A549 (cell line): ENCODE results near the gene FBXO41. TPM values are rescaled to one million over a fixed set of nuclear protein-coding genes. Genes with fewer than 3 reads are reported as not detected.

Experiments
- ATAC-seq, 2 experiments: fragments of 200-7000 bp in 1 of 2; fragments of >200 bp in 1 of 2; cut with Nextera tagmentation in 1 of 2; cut with Tn5 transposase in 1 of 2; 3 replicates each; pipeline versions ENCODE4 v1.8.0 to v1.9.1; 2018 to 2020; ENCODE audit warnings: mild to moderate bottlenecking in 1 of 2, moderate library complexity in 1 of 2
- CTCF ChIA-PET: fragments of 300-600 bp; sonication (Branson Sonifier 250); formaldehyde crosslinking; extraction: SDS; loops from one replicate; lab custom pipeline; 2021; ENCODE audit warnings: antibody characterized with exemption, inconsistent platforms; lab: Yijun Ruan, JAX
- POLR2A ChIA-PET: fragments of 350-600 bp; formaldehyde crosslinking; extraction: SDS; loops from one replicate; lab custom pipeline; 2021; ENCODE audit warnings: antibody characterized with exemption, inconsistent platforms; lab: Yijun Ruan, JAX
- DNase-seq, 2 experiments: peaks; one replicate each; pipeline versions ENCODE4 v3.0.0 to v3.0.0-alpha.2; 2011 to 2016; ENCODE audit warnings: low read depth in 1 of 2, low spot score in 1 of 2
- FAIRE-seq: peaks from 2 replicates; lab custom pipeline; 2011; peaks lifted over from hg19 to GRCh38; lab: Jason Lieb, UNC
- H3K27ac ChIP-seq, 2 experiments: fragments of >200 bp; sonication (Bioruptor Twin); formaldehyde crosslinking; 3 replicates each; pipeline ENCODE4 v1.5.1; 2016 to 2017
- H3K4me1 ChIP-seq: fragments of >200 bp; sonication (Bioruptor Twin); formaldehyde crosslinking; 3 replicates; pipeline ENCODE4 v1.6.1; 2016
- H3K4me2 ChIP-seq: fragments of >200 bp; sonication (Bioruptor Twin); formaldehyde crosslinking; 3 replicates; pipeline ENCODE4 v1.6.1; 2016
- H3K4me3 ChIP-seq: fragments of >200 bp; sonication (Bioruptor Twin); formaldehyde crosslinking; 3 replicates; pipeline ENCODE4 v1.5.1; 2016
- H3K9me3 ChIP-seq: fragments of >200 bp; sonication (Bioruptor Twin); formaldehyde crosslinking; 3 replicates; pipeline ENCODE4 v1.6.1; 2016
- CBX8 ChIP-seq: fragments of 200-600 bp; sonication (generic); IDR thresholded peaks from 2 replicates; pipeline ENCODE4 v1.6.1; 2016
- EP300 ChIP-seq, 2 experiments: fragments of >200 bp; sonication (Bioruptor Twin); formaldehyde crosslinking; IDR thresholded peaks; 2 replicates in 1 of 2; 3 replicates in 1 of 2; pipeline ENCODE4 v1.6.1; 2016 to 2017
- ESRRA ChIP-seq: fragments of 150-350 bp; IDR thresholded peaks from 2 replicates; pipeline ENCODE4 v1.6.1; 2014; ENCODE audit warnings: mild to moderate bottlenecking, low read length, borderline replicate concordance
- FOSB ChIP-seq: fragments of 250-450 bp; sonication (Bioruptor Pico); IDR thresholded peaks from 2 replicates; pipeline ENCODE4 v1.5.0; 2020; ENCODE audit warnings: mild to moderate bottlenecking, moderate library complexity
- HEYL ChIP-seq: fragments of 250-450 bp; sonication (Bioruptor Pico); IDR thresholded peaks from 2 replicates; pipeline ENCODE4 v1.8.0; 2021; ENCODE audit warnings: mild to moderate bottlenecking, moderate library complexity
- HOXA7 ChIP-seq: fragments of 250-450 bp; sonication (Bioruptor Pico); IDR thresholded peaks from 2 replicates; pipeline ENCODE4 v1.5.0; 2020; ENCODE audit warnings: mild to moderate bottlenecking, moderate library complexity
- HOXB5 ChIP-seq: fragments of 250-450 bp; sonication (Bioruptor Pico); IDR thresholded peaks from 2 replicates; pipeline ENCODE4 v1.5.0; 2020; ENCODE audit warnings: mild to moderate bottlenecking, moderate library complexity
- KDM1A ChIP-seq: fragments of 200-600 bp; sonication (generic); IDR thresholded peaks from 2 replicates; pipeline ENCODE4 v1.6.1; 2016; ENCODE audit warnings: low read depth, mild to moderate bottlenecking
- MAFK ChIP-seq: fragments of 450-650 bp; IDR thresholded peaks from 2 replicates; pipeline ENCODE4 v1.6.1; 2014; ENCODE audit not compliant: partially characterized antibody
- MAZ ChIP-seq: fragments of 150-350 bp; IDR thresholded peaks from 2 replicates; pipeline ENCODE4 v1.6.1; 2014; ENCODE audit warnings: antibody characterized with exemption, low read depth, low read length, borderline replicate concordance
- NPAS2 ChIP-seq: fragments of 250-450 bp; sonication (Bioruptor Pico); IDR thresholded peaks from 2 replicates; pipeline ENCODE4 v1.8.0; 2022; ENCODE audit warnings: mild to moderate bottlenecking, moderate library complexity, borderline replicate concordance
- POLR2AphosphoS2 ChIP-seq: conservative IDR thresholded peaks from 2 replicates; pipeline ENCODE4 v1.6.1; 2012; ENCODE audit warnings: low read length, improper control_type of control experiment, inconsistent platforms
- RAD21 ChIP-seq, 2 experiments: fragments of >200 bp in 1 of 2; sonication (Bioruptor Twin) in 1 of 2; formaldehyde crosslinking in 1 of 2; IDR thresholded peaks in 1 of 2; conservative IDR thresholded peaks in 1 of 2; 2 replicates in 1 of 2; 3 replicates in 1 of 2; pipeline ENCODE4 v1.6.1; 2012 to 2018; ENCODE audit warnings: inconsistent platforms in 1 of 2
- RCOR1 ChIP-seq: fragments of 150-350 bp; IDR thresholded peaks from 2 replicates; pipeline ENCODE4 v1.6.1; 2014; ENCODE audit warnings: antibody characterized with exemption, low read length, low read depth
- RNF2 ChIP-seq: fragments of 200-600 bp; sonication (generic); IDR thresholded peaks from 2 replicates; pipeline ENCODE4 v1.6.1; 2016; ENCODE audit warnings: low read depth, mild to moderate bottlenecking, antibody characterized with exemption, moderate library complexity, borderline replicate concordance
- SREBF2 ChIP-seq: fragments of 450-650 bp; IDR thresholded peaks from 2 replicates; pipeline ENCODE4 v1.6.1; 2014; ENCODE audit warnings: mild to moderate bottlenecking, moderate library complexity
- TFCP2L1 ChIP-seq: fragments of 250-450 bp; sonication (Bioruptor Pico); IDR thresholded peaks from 2 replicates; pipeline ENCODE4 v1.5.0; 2021; ENCODE audit warnings: mild to moderate bottlenecking
- ZC3H11A ChIP-seq: fragments of 450-650 bp; IDR thresholded peaks from 2 replicates; pipeline ENCODE4 v1.6.1; 2014; ENCODE audit warnings: antibody characterized with exemption, mild to moderate bottlenecking
- WGBS: methylation state at CpG from one replicate; pipeline ENCODE4 v1.1.6; 2017; ENCODE audit errors: missing lambda C conversion rate; 5-methylcytosine and 5-hydroxymethylcytosine counted together
- polyA plus RNA-seq, 4 experiments: library from polyadenylated mRNA; depleted of rRNA in 3 of 4; stranded (reverse); fragments of >200 nt; fragmentation: RNase III in 1 of 4; extraction: RNeasy Plus Mini Kit Qiagen cat#74134 plus additional on column Dnase treatment in 1 of 4; gene quantifications; 2 replicates in 3 of 4; 3 replicates in 1 of 4; pipeline ENCODE4 v1.2.3, GENCODE V29; 2011 to 2017
- TF ChIP-seq, protein P1 (sequence below): fragments of 150-350 bp; IDR thresholded peaks from 2 replicates; pipeline ENCODE4 v1.6.1; 2014; ENCODE audit warnings: low read depth, mild to moderate bottlenecking, low read length
- TF ChIP-seq, protein P2 (sequence below): IDR thresholded peaks from 2 replicates; pipeline ENCODE4 v1.6.1; 2012; ENCODE audit warnings: low read depth, borderline replicate concordance
- TF ChIP-seq, protein P3 (sequence below): IDR thresholded peaks from 2 replicates; pipeline ENCODE4 v1.6.1; 2012
- TF ChIP-seq, protein P4 (sequence below): fragments of >200 bp; sonication (Bioruptor Twin); formaldehyde crosslinking; IDR thresholded peaks from 3 replicates; pipeline ENCODE4 v1.5.1; 2016
- TF ChIP-seq, protein P5 (sequence below): fragments of 250-450 bp; sonication (Bioruptor Pico); IDR thresholded peaks from 2 replicates; pipeline ENCODE4 v1.5.0; 2020; ENCODE audit warnings: low read depth, mild to moderate bottlenecking, moderate library complexity
- TF ChIP-seq, protein P6 (sequence below): fragments of 200-600 bp; sonication (generic); IDR thresholded peaks from 2 replicates; pipeline ENCODE4 v1.6.1; 2016; ENCODE audit warnings: antibody characterized with exemption, mild to moderate bottlenecking, moderate library complexity

Gene FBXO41
- polyA plus RNA-seq, 2 of the 4 experiments (the other 2 are of a cell fraction): 3.2 to 6.4 TPM

DNA sequence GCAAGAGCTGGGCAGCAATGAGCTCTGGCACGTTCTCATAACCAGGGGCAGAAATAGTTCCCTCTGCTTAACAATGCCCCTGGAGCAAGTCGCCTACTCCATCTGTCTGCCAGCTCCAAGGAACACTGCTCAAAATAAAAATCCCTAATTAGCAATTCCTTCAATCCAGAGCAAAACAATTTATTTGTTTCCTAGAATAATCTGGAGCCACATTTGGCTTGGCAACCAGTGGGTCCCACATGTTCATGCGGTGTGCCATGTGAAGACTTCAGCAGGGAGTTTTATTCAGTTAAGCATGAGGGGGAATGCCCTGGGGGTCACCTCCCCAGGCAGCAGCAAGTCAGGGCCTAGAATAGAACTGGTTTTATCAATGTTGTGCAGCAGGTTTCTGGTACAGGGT, 16.6 kb upstream of the FBXO41 start:
- ATAC-seq (no peak), FAIRE-seq (no peak), DNase-seq (no peak)
- Histone ChIP-seq H3K9me3 (no peaks in the 10 kb centered on the region), H3K4me3 (no peak overlapping the region), H3K4me2 (no peak overlapping the region), H3K4me1 (no peaks in the 10 kb centered on the region), H3K27ac (no peak overlapping the region)
- ChIA-PET POLR2A (no interaction called here), CTCF (interaction anchor here (1.8 kb wide), 1 partner anchor 11 kb away, joined by 24 read pairs; no protein-coding TSS in a partner anchor)
- TF ChIP-seq RAD21 (conservative IDR thresholded peaks at IDR 0.05 in 1 of 2, IDR thresholded peaks at IDR 0.05 in 1 of 2): no peak
- no peak for TF ChIP-seq HEYL
- 35% methylated on average over 3 of the region's 3 CpGs for WGBS

DNA sequence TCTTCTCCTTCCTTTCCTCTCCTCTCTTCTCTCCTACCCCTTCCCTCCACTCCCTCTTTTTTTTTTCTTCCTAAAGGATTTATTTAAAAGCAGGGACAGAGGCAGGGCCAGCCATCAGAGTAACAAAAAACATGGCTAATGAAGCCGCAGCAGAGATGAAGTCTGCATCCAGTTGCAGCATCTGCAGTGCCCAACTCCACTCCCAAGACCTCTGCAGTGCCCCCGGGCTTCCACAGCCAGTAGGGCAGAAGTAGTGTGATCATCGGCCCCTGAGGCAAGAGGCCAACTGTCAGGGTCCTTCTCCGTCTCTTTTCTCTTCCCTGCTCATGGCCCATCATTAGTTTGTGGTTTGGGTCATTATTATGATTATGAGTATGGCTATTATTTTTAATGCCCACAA, 13.3 kb upstream of the FBXO41 start:
- Histone ChIP-seq H3K27ac (no peak overlapping the region), H3K4me1 (peaks cover 5% of the 10 kb centered on the region; the same call in 1 of the 3 replicates), H3K4me2 (no peak overlapping the region), H3K4me3 (no peak overlapping the region), H3K9me3 (peaks cover 5% of the 10 kb centered on the region; the same call in 2 of the 3 replicates)
- ATAC-seq (no peak), FAIRE-seq (no peak), DNase-seq (no peak)
- ChIA-PET CTCF (interaction anchor here (0.6 to 1.5 kb wide), 2 partner anchors 9 to 11 kb away, joined by 3 to 5 read pairs; no protein-coding TSS in a partner anchor), POLR2A (no interaction called here)
- WGBS: 22% methylated on average over 4 of the region's 4 CpGs
- TF ChIP-seq HOXA7 (no peak), RNF2 (no peak), NPAS2 (CRISPR knock-in tag) (no peak), TFCP2L1 (CRISPR knock-in tag) (no peak), KDM1A (no peak), FOSB (CRISPR knock-in tag) (no peak), ESRRA (no peak)
- TF ChIP-seq, protein P1, sequence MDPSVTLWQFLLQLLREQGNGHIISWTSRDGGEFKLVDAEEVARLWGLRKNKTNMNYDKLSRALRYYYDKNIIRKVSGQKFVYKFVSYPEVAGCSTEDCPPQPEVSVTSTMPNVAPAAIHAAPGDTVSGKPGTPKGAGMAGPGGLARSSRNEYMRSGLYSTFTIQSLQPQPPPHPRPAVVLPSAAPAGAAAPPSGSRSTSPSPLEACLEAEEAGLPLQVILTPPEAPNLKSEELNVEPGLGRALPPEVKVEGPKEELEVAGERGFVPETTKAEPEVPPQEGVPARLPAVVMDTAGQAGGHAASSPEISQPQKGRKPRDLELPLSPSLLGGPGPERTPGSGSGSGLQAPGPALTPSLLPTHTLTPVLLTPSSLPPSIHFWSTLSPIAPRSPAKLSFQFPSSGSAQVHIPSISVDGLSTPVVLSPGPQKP: no peak
- TF ChIP-seq, protein P2, sequence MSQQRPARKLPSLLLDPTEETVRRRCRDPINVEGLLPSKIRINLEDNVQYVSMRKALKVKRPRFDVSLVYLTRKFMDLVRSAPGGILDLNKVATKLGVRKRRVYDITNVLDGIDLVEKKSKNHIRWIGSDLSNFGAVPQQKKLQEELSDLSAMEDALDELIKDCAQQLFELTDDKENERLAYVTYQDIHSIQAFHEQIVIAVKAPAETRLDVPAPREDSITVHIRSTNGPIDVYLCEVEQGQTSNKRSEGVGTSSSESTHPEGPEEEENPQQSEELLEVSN: no peak
- TF ChIP-seq, protein P3, sequence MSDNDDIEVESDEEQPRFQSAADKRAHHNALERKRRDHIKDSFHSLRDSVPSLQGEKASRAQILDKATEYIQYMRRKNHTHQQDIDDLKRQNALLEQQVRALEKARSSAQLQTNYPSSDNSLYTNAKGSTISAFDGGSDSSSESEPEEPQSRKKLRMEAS: no peak

DNA sequence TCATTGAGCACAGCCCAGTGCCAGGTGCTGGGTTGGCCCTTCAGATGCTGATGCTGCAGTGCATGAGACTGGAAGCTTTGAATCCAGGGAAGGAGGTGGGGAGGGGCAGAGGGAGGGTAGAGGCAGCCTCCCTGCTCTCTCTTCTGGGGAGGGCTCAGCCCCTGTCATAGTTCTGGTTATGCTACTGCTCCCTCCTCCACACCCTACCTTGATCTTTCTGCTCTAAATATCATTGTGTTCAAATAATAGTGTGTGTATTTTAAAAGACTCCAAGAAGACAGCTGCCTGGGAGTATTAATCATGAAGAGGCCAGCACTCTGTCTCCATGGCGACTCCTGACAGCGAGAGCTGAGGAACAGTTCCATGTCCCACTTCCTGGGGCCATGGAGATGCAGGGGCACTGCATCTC, 12.9 kb upstream of the FBXO41 start:
- CTCF ChIA-PET: interaction anchor here (1.2 to 1.5 kb wide), 2 partner anchors 9 to 14 kb away, joined by 3 to 5 read pairs; no protein-coding TSS in a partner anchor
- Histone ChIP-seq H3K27ac (no peak overlapping the region), H3K4me1 (peaks cover 8% of the 10 kb centered on the region; the same call in 1 of the 3 replicates), H3K9me3 (peaks cover 5% of the 10 kb centered on the region; the same call in 2 of the 3 replicates), H3K4me3 (no peak overlapping the region), H3K4me2 (no peak overlapping the region)
- FAIRE-seq (no peak), ATAC-seq (no peak), DNase-seq (no peak)
- WGBS: 18% methylated on average over 2 of the region's 2 CpGs
- POLR2A ChIA-PET: no interaction called here
- TF ChIP-seq, protein P4, sequence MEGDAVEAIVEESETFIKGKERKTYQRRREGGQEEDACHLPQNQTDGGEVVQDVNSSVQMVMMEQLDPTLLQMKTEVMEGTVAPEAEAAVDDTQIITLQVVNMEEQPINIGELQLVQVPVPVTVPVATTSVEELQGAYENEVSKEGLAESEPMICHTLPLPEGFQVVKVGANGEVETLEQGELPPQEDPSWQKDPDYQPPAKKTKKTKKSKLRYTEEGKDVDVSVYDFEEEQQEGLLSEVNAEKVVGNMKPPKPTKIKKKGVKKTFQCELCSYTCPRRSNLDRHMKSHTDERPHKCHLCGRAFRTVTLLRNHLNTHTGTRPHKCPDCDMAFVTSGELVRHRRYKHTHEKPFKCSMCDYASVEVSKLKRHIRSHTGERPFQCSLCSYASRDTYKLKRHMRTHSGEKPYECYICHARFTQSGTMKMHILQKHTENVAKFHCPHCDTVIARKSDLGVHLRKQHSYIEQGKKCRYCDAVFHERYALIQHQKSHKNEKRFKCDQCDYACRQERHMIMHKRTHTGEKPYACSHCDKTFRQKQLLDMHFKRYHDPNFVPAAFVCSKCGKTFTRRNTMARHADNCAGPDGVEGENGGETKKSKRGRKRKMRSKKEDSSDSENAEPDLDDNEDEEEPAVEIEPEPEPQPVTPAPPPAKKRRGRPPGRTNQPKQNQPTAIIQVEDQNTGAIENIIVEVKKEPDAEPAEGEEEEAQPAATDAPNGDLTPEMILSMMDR: no peak
- TF ChIP-seq ZC3H11A: no peak
- TF ChIP-seq, protein P2: no peak
- TF ChIP-seq SREBF2: no peak
- TF ChIP-seq RNF2: no peak
- TF ChIP-seq EP300 (IDR thresholded peaks at IDR 0.05): no peak
- TF ChIP-seq HOXB5 (CRISPR knock-in tag): no peak
- TF ChIP-seq RCOR1: no peak
- TF ChIP-seq CBX8: no peak
- no peak for TF ChIP-seq MAZ
- TF ChIP-seq HOXA7: no peak
- TF ChIP-seq POLR2AphosphoS2: no peak
- TF ChIP-seq, protein P5, sequence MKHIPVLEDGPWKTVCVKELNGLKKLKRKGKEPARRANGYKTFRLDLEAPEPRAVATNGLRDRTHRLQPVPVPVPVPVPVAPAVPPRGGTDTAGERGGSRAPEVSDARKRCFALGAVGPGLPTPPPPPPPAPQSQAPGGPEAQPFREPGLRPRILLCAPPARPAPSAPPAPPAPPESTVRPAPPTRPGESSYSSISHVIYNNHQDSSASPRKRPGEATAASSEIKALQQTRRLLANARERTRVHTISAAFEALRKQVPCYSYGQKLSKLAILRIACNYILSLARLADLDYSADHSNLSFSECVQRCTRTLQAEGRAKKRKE (CRISPR knock-in tag): no peak
- no peak for TF ChIP-seq RAD21 (conservative IDR thresholded peaks at IDR 0.05 in 1 of 2, IDR thresholded peaks at IDR 0.05 in 1 of 2)
- no peak for TF ChIP-seq MAFK
- TF ChIP-seq, protein P6, sequence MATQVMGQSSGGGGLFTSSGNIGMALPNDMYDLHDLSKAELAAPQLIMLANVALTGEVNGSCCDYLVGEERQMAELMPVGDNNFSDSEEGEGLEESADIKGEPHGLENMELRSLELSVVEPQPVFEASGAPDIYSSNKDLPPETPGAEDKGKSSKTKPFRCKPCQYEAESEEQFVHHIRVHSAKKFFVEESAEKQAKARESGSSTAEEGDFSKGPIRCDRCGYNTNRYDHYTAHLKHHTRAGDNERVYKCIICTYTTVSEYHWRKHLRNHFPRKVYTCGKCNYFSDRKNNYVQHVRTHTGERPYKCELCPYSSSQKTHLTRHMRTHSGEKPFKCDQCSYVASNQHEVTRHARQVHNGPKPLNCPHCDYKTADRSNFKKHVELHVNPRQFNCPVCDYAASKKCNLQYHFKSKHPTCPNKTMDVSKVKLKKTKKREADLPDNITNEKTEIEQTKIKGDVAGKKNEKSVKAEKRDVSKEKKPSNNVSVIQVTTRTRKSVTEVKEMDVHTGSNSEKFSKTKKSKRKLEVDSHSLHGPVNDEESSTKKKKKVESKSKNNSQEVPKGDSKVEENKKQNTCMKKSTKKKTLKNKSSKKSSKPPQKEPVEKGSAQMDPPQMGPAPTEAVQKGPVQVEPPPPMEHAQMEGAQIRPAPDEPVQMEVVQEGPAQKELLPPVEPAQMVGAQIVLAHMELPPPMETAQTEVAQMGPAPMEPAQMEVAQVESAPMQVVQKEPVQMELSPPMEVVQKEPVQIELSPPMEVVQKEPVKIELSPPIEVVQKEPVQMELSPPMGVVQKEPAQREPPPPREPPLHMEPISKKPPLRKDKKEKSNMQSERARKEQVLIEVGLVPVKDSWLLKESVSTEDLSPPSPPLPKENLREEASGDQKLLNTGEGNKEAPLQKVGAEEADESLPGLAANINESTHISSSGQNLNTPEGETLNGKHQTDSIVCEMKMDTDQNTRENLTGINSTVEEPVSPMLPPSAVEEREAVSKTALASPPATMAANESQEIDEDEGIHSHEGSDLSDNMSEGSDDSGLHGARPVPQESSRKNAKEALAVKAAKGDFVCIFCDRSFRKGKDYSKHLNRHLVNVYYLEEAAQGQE: no peak
